Ishikawa (cell line): ENCODE results near the gene TMEM184C.

Experiments
- CEBPB ChIP-seq: IDR thresholded peaks from 2 replicates; pipeline ENCODE4 v1.6.1; 2012
- CREB1 ChIP-seq: IDR thresholded peaks from 2 replicates; pipeline ENCODE4 v1.6.1; 2012; ENCODE audit warnings: low read depth
- EGR1 ChIP-seq: IDR thresholded peaks from 2 replicates; pipeline ENCODE4 v1.6.1; 2012
- EP300 ChIP-seq: IDR thresholded peaks from 2 replicates; pipeline ENCODE4 v1.6.1; 2012; ENCODE audit warnings: borderline replicate concordance
- FOXM1 ChIP-seq: IDR thresholded peaks from 2 replicates; pipeline ENCODE4 v1.6.1; 2012; ENCODE audit warnings: low read depth, borderline replicate concordance
- NFIC ChIP-seq: IDR thresholded peaks from 2 replicates; pipeline ENCODE4 v1.6.1; 2012
- RAD21 ChIP-seq: IDR thresholded peaks from 2 replicates; pipeline ENCODE4 v1.6.1; 2012; ENCODE audit warnings: low read depth
- TAF1 ChIP-seq: IDR thresholded peaks from 2 replicates; pipeline ENCODE4 v1.6.1; 2012; ENCODE audit warnings: low read depth, mild to moderate bottlenecking
- TCF12 ChIP-seq: IDR thresholded peaks from 2 replicates; pipeline ENCODE4 v1.6.1; 2012; ENCODE audit warnings: low read depth
- TEAD4 ChIP-seq: IDR thresholded peaks from 2 replicates; pipeline ENCODE4 v1.6.1; 2012
- YY1 ChIP-seq: IDR thresholded peaks from 2 replicates; pipeline ENCODE4 v1.6.1; 2012; ENCODE audit warnings: low read depth
- ZBTB7A ChIP-seq: IDR thresholded peaks from 2 replicates; pipeline ENCODE4 v1.6.1; 2012; ENCODE audit warnings: low read depth
- TF ChIP-seq, protein P1 (sequence below): IDR thresholded peaks from 2 replicates; pipeline ENCODE4 v1.6.1; 2012
- TF ChIP-seq, protein P2 (sequence below): IDR thresholded peaks from 2 replicates; pipeline ENCODE4 v1.6.1; 2012; ENCODE audit warnings: low read depth, mild to moderate bottlenecking
- TF ChIP-seq, protein P3 (sequence below): IDR thresholded peaks from 2 replicates; pipeline ENCODE4 v1.6.1; 2012

The TMEM184C gene

DNA sequence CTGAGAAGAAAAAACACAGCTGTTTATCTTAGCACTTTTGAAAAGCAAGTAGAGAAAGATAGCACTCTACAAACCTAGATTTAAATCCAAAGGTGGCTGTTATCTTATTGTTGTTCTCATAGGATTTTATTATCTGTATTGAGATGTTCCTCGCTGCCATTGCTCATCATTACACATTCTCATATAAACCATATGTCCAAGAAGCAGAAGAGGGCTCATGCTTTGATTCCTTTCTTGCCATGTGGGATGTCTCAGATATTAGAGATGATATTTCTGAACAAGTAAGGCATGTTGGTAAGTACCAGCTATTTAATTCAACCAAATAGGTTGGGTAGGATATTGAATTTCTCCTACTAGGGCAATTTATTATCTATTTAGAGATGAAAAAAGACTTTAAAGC lies 16.4 kb downstream of the TMEM184C start:
- TF ChIP-seq CEBPB (no peak), FOXM1 (no peak), TAF1 (no peak), RAD21 (no peak), EP300 (no peak), EGR1 (no peak), CREB1 (no peak), YY1 (no peak), ZBTB7A (no peak), TCF12 (no peak), NFIC (no peak), TEAD4 (no peak)
- TF ChIP-seq, protein P1, sequence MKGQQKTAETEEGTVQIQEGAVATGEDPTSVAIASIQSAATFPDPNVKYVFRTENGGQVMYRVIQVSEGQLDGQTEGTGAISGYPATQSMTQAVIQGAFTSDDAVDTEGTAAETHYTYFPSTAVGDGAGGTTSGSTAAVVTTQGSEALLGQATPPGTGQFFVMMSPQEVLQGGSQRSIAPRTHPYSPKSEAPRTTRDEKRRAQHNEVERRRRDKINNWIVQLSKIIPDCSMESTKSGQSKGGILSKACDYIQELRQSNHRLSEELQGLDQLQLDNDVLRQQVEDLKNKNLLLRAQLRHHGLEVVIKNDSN: no peak
- TF ChIP-seq, protein P2, sequence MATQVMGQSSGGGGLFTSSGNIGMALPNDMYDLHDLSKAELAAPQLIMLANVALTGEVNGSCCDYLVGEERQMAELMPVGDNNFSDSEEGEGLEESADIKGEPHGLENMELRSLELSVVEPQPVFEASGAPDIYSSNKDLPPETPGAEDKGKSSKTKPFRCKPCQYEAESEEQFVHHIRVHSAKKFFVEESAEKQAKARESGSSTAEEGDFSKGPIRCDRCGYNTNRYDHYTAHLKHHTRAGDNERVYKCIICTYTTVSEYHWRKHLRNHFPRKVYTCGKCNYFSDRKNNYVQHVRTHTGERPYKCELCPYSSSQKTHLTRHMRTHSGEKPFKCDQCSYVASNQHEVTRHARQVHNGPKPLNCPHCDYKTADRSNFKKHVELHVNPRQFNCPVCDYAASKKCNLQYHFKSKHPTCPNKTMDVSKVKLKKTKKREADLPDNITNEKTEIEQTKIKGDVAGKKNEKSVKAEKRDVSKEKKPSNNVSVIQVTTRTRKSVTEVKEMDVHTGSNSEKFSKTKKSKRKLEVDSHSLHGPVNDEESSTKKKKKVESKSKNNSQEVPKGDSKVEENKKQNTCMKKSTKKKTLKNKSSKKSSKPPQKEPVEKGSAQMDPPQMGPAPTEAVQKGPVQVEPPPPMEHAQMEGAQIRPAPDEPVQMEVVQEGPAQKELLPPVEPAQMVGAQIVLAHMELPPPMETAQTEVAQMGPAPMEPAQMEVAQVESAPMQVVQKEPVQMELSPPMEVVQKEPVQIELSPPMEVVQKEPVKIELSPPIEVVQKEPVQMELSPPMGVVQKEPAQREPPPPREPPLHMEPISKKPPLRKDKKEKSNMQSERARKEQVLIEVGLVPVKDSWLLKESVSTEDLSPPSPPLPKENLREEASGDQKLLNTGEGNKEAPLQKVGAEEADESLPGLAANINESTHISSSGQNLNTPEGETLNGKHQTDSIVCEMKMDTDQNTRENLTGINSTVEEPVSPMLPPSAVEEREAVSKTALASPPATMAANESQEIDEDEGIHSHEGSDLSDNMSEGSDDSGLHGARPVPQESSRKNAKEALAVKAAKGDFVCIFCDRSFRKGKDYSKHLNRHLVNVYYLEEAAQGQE: no peak
- TF ChIP-seq, protein P3, sequence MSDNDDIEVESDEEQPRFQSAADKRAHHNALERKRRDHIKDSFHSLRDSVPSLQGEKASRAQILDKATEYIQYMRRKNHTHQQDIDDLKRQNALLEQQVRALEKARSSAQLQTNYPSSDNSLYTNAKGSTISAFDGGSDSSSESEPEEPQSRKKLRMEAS: no peak

DNA sequence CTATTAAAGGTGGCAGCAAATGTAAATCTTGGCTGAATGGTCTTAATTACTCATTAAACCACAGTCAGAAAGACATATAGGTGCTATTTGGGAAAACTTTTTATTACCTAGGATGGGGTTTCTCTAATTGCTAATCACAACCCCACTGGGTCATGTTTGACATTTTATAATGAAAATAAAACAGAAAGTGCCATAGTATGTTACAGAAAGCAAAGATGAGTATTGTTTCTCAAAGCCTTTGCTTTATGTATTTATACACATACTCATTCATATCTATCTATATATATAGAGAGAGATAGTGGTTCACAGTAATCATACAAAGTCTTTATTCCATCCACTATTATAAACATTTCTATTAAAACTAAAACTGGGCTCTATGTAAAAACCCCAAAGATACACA lies 18.2 kb downstream of the TMEM184C start:
- TF ChIP-seq, protein P1: no peak
- TF ChIP-seq TAF1 (no peak), CEBPB (no peak), TEAD4 (no peak), YY1 (no peak)
- TF ChIP-seq, protein P2: no peak

DNA sequence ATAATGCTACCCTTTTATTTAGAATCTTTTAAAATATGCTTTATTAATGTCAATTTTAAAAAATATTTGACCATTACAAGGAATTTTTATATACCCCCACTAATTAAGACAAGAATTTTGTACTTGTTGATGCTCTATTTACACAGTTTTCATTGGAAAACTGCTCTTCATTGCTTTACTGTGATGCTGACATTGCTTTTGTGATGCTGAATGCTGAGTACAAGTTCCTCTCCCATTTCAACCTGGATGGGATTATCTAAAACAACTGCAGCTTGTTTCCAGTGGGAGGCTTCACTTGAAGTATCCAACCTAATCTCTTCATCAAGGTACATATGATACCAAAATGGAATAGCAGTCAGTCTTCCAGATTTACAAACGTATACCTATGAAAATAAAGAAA lies 21.2 kb downstream of the TMEM184C start:
- TF ChIP-seq CEBPB: no peak
- TF ChIP-seq YY1: no peak
- TF ChIP-seq, protein P1: no peak
- no peak for TF ChIP-seq CREB1
- TF ChIP-seq FOXM1: no peak
- TF ChIP-seq, protein P3: no peak
- no peak for TF ChIP-seq ZBTB7A
- no peak for TF ChIP-seq TEAD4
- no peak for TF ChIP-seq NFIC
- no peak for TF ChIP-seq TAF1
- no peak for TF ChIP-seq EP300
- TF ChIP-seq TCF12: no peak
- no peak for TF ChIP-seq EGR1
- no peak for TF ChIP-seq RAD21
- TF ChIP-seq, protein P2: no peak

DNA sequence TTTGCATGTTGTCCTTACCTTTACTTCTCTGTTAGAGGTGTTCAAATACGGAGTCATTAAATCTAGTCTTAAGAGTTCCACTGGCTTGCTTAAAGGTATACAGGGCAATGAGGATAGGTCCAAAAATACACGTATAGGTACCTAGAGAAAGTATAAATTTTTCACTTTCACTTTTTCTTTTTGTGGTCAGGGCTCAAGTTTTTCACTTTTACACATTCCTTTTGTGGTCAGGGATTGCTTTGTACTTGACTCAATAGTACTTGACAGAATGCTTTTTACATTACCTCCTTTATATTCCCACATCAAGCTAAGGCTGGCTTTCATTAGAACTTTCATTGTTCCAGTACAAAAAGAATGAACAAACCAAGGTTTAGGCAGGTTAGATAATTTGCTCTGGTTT lies 21.7 kb downstream of the TMEM184C start:
- TF ChIP-seq FOXM1: no peak
- TF ChIP-seq, protein P1: no peak
